Activated CD8-positive, alpha-beta T cell treated with anti-CD3 and anti-CD28 coated beads for 36 hours (primary cell): ENCODE results near the gene FCN3. TPM values are rescaled to one million over a fixed set of nuclear protein-coding genes. Genes with fewer than 3 reads are reported as not detected.

ENCODE experiments used
- ATAC-seq: fragments of 200-7000 bp; cut with Tn5 transposase; one replicate; pipeline ENCODE4 v1.10.0; 2021; ENCODE audit warnings: mild to moderate bottlenecking, moderate library complexity
- CTCF ChIA-PET: fragments of 350-600 bp; sonication (Branson Sonifier 250); formaldehyde crosslinking; loops from one replicate; lab custom pipeline; 2021; ENCODE audit warnings: antibody characterized with exemption; lab: Charles Lee
- POLR2A ChIA-PET: fragments of 350-600 bp; sonication (Branson Sonifier 250); formaldehyde crosslinking; loops from one replicate; lab custom pipeline; 2021; ENCODE audit warnings: antibody characterized with exemption; lab: Charles Lee
- DNase-seq: peaks from one replicate; pipeline ENCODE4 v3.0.0-alpha.2; 2020
- H3K27ac Mint-ChIP-seq: one replicate; pipeline ENCODE4 v1.8.0; 2021; ENCODE audit warnings: mild to moderate bottlenecking, mixed read lengths
- H3K27me3 Mint-ChIP-seq: one replicate; pipeline ENCODE4 v1.8.0; 2021; ENCODE audit warnings: mixed read lengths
- H3K36me3 Mint-ChIP-seq: one replicate; pipeline ENCODE4 v1.8.0; 2021; ENCODE audit warnings: low read depth, mixed read lengths
- H3K4me1 Mint-ChIP-seq: one replicate; pipeline ENCODE4 v1.8.0; 2021; ENCODE audit warnings: low read depth, mixed read lengths
- H3K4me3 Mint-ChIP-seq: one replicate; pipeline ENCODE4 v1.8.0; 2021; ENCODE audit warnings: mild to moderate bottlenecking, moderate library complexity, mixed read lengths
- H3K9me3 Mint-ChIP-seq: one replicate; pipeline ENCODE4 v1.8.0; 2021; ENCODE audit warnings: mixed read lengths
- CTCF ChIP-seq: fragments of 200-600 bp; IDR thresholded peaks from one replicate; pipeline ENCODE4 v1.8.0; 2022; ENCODE audit warnings: antibody characterized with exemption, mild to moderate bottlenecking
- intact Hi-C: fragments of 100-400 bp; cut with micrococcal nuclease; formaldehyde crosslinking; loops from one replicate; pipeline ENCODE4 v1.10.0; 2022
- total RNA-seq, 2 experiments: library from RNA; stranded (reverse); gene quantifications; one replicate each; pipeline ENCODE4 v1.2.3, GENCODE V29; 2021

Gene FCN3
- total RNA-seq, 2 experiments from 2014 or later, result not detected

DNA sequence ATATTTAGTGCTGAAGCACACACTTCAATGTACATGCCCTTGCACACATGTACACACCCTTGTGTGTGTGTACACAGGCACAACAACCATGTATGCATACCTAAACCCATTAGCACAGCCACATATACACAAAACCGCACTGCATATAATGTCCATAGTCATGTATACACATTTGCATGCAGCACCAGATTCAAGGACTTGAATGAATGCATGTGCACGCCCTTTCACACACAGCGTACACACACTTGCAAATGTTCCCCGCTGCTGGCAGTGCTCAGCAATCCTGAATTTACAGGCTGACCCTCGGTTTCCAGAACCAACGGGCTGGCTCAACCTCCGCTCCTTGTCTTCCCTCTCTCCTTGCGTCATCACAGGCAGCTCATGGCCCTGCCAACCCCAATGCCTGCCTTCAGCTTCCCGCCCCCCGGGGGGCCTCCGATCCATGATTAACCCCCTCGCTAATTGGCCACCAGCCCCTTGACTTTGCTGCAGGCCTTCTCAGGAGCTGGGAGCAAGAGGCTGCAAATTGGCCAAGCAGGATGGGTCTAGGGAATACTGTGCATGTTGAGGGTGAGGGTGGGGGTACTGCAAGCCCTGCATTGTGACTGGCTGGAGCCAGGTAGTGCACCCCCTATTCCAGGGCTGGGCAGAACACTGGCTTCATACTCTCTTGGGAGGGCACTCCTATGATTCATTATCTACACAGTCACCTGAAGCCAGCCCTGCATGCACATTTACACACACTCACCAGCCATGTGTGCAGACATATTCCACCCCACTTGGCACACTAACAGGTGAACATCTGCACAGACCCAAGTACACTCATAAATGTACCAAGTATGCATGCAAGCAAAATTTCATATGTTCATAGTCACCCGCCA is 25.7 kb upstream of the FCN3 start:
- Mint-ChIP-seq H3K9me3 (no peaks in the 10 kb centered on the region), H3K27me3 (no peaks in the 10 kb centered on the region), H3K36me3 (no peaks in the 10 kb centered on the region), H3K27ac (no peak overlapping the region), H3K4me3 (no peak overlapping the region), H3K4me1 (peaks cover 24% of the 10 kb centered on the region)
- intact Hi-C loops, result no loop called here
- ATAC-seq, result no peak
- ChIA-PET CTCF (interaction anchor here (11.4 to 12.1 kb wide), 2 partner anchors 102 to 206 kb away, joined by 106 to 293 read pairs; partner anchors contain the start of gene AHDC1), POLR2A (interaction anchor here (0.7 to 2.8 kb wide), 2 partner anchors 44 to 127 kb away, joined by 3 to 10 read pairs; no protein-coding TSS in a partner anchor)
- TF ChIP-seq CTCF, result no peak
- DNase-seq, result no peak

GRCh38 chr1:27399251-27400025 is 24.8 kb upstream of the FCN3 start:
- ChIA-PET CTCF (interaction anchor here (0.6 to 12.1 kb wide), 6 partner anchors 12 to 207 kb away, joined by 3 to 293 read pairs (median 20); partner anchors contain the start of gene AHDC1), POLR2A (interaction anchor here (1.0 to 2.8 kb wide), 4 partner anchors 28 to 99 kb away, joined by 3 to 10 read pairs (median 4); no protein-coding TSS in a partner anchor)
- Mint-ChIP-seq H3K27me3 (no peaks in the 10 kb centered on the region), H3K27ac (no peak overlapping the region), H3K36me3 (no peaks in the 10 kb centered on the region), H3K4me3 (no peak overlapping the region), H3K9me3 (no peaks in the 10 kb centered on the region), H3K4me1 (peaks cover 26% of the 10 kb centered on the region)
- intact Hi-C loops, result loop anchor here (10.0 kb wide), 2 partner anchors 55 to 265 kb away; partner anchors contain the start of gene SYTL1
- ATAC-seq, result no peak
- DNase-seq, result no peak
- no peak for TF ChIP-seq CTCF

GRCh38 chr1:27398405-27399149 is 24.0 kb upstream of the FCN3 start:
- Mint-ChIP-seq H3K36me3 (no peaks in the 10 kb centered on the region), H3K4me1 (peaks cover 18% of the 10 kb centered on the region), H3K9me3 (no peaks in the 10 kb centered on the region), H3K4me3 (no peak overlapping the region), H3K27ac (no peak overlapping the region), H3K27me3 (no peaks in the 10 kb centered on the region)
- ChIA-PET CTCF (interaction anchor here (0.6 to 12.1 kb wide), 7 partner anchors 11 to 264 kb away, joined by 3 to 293 read pairs (median 16); partner anchors contain the start of gene AHDC1), POLR2A (interaction anchor here (0.6 to 2.8 kb wide), 5 partner anchors 27 to 98 kb away, joined by 3 to 10 read pairs (median 3); no protein-coding TSS in a partner anchor)
- intact Hi-C loops, result loop anchor here (10.0 kb wide), 2 partner anchors 54 to 266 kb away; partner anchors contain the start of gene SYTL1
- ATAC-seq, result no peak
- TF ChIP-seq CTCF, result no peak
- no peak for DNase-seq

GRCh38 chr1:27397749-27398148 is 23.1 kb upstream of the FCN3 start:
- POLR2A ChIA-PET, result interaction anchor here (0.6 to 2.8 kb wide), 3 partner anchors 41 to 102 kb away, joined by 3 to 10 read pairs (median 3); no protein-coding TSS in a partner anchor
- no peak for TF ChIP-seq CTCF
- intact Hi-C loops, result loop anchor here (10.0 kb wide), 2 partner anchors 53 to 267 kb away; partner anchors contain the start of gene SYTL1
- no peak for DNase-seq
- Mint-ChIP-seq H3K36me3 (no peaks in the 10 kb centered on the region), H3K27ac (no peak overlapping the region), H3K4me1 (peaks cover 15% of the 10 kb centered on the region), H3K27me3 (no peaks in the 10 kb centered on the region), H3K9me3 (no peaks in the 10 kb centered on the region), H3K4me3 (no peak overlapping the region)
- CTCF ChIA-PET, result interaction anchor here (1.1 to 12.1 kb wide), 9 partner anchors 11 to 265 kb away, joined by 3 to 293 read pairs (median 25); partner anchors contain the start of gene AHDC1
- ATAC-seq, result no peak
